NB4 (cell line): ENCODE measurements around the gene CABLES1.
"Not testable (repeated sequence)": the region's sequence is repeated elsewhere in the genome, so short reads cannot be mapped to it uniquely, and the experiment has no call there.

Source experiments
- DNase-seq: peaks from one replicate; pipeline ENCODE4 v3.0.0; 2010; ENCODE audit warnings: low read depth
- H3K4me3 ChIP-seq: one replicate; pipeline ENCODE4 v1.5.1; 2011; ENCODE audit warnings: mild to moderate bottlenecking, low read depth, low read length, moderate library complexity
- MYC ChIP-seq: IDR thresholded peaks from 2 replicates; pipeline ENCODE4 v1.6.1; 2011; ENCODE audit warnings: low read depth, low read length
- POLR2A ChIP-seq: IDR thresholded peaks from 2 replicates; pipeline ENCODE4 v1.6.1; 2011; ENCODE audit warnings: mild to moderate bottlenecking; ENCODE audit not compliant: insufficient read length; ENCODE audit errors: extremely low read depth
- TF ChIP-seq, protein P1 (sequence below): IDR thresholded peaks from one replicate; pipeline ENCODE4 v1.5.1; 2012; ENCODE audit warnings: low read depth, low read length
- TF ChIP-seq, protein P2 (sequence below): IDR thresholded peaks from 2 replicates; pipeline ENCODE4 v1.6.1; 2011; ENCODE audit warnings: low read depth, low read length

Gene CABLES1

DNA sequence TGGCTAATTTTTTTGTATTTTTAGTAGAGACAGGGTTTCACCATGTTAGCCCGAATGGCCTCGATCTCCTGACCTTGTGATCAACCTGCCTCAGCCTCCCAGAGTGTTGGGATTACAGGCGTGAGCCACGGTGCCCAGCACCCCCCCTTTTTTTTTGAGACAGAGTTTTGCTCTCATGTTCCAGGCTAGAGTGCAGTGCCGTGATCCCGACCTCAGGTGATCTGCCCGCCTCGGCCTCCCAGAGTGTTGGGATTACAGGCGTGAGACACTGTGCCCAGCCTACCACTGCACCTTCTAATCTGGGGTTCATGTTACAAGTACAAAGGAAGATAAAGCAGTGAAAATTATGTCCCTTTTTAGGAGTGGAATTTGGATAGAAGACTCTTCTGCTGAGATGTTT is 41.5 kb upstream of the CABLES1 start:
- no peak overlapping the region for H3K4me3 ChIP-seq
- TF ChIP-seq, protein P1, sequence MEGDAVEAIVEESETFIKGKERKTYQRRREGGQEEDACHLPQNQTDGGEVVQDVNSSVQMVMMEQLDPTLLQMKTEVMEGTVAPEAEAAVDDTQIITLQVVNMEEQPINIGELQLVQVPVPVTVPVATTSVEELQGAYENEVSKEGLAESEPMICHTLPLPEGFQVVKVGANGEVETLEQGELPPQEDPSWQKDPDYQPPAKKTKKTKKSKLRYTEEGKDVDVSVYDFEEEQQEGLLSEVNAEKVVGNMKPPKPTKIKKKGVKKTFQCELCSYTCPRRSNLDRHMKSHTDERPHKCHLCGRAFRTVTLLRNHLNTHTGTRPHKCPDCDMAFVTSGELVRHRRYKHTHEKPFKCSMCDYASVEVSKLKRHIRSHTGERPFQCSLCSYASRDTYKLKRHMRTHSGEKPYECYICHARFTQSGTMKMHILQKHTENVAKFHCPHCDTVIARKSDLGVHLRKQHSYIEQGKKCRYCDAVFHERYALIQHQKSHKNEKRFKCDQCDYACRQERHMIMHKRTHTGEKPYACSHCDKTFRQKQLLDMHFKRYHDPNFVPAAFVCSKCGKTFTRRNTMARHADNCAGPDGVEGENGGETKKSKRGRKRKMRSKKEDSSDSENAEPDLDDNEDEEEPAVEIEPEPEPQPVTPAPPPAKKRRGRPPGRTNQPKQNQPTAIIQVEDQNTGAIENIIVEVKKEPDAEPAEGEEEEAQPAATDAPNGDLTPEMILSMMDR, result no peak
- no peak for TF ChIP-seq POLR2A
- TF ChIP-seq MYC, result no peak
- no peak for DNase-seq

DNA sequence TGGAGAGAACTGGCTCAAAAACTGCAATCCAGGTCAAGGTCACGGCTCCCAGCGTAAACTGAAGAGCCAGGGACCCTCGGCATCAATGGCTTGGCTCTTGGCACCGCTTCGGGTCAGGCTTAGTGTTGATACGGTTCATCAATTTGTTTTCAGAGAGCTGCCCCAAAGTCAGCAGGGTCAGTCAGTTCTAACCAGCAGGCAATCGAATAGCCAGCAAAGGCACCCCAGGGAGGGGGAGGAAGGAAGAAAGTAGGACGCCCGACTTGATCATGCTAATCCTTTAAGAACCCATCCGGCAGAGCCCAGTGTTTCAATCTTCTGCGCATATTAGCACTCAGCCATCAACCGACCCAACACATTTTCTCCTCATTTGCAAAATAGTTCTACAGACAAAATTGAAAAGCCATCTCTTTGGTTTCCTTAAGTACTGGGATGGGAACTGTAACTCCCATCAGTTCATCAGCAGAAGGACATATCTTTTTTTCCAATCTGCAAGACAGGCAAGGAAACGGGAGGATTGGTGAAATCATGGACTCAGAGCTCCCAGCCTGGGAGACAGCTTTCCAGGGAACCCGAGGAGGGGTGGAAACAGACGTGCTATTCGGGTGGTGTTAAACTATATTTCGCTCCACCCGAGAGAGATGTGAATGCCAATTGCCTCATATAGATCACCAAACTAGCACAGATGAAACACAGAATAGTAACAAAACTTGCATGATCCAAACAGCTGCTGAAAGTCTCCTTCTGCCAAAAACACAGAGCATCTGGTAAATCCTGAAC is 40.7 kb upstream of the CABLES1 start:
- no peak overlapping the region for H3K4me3 ChIP-seq
- DNase-seq, result no peak
- TF ChIP-seq, protein P2, sequence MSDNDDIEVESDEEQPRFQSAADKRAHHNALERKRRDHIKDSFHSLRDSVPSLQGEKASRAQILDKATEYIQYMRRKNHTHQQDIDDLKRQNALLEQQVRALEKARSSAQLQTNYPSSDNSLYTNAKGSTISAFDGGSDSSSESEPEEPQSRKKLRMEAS, result no peak
- TF ChIP-seq MYC (no peak), POLR2A (no peak)
- TF ChIP-seq, protein P1, result no peak

DNA sequence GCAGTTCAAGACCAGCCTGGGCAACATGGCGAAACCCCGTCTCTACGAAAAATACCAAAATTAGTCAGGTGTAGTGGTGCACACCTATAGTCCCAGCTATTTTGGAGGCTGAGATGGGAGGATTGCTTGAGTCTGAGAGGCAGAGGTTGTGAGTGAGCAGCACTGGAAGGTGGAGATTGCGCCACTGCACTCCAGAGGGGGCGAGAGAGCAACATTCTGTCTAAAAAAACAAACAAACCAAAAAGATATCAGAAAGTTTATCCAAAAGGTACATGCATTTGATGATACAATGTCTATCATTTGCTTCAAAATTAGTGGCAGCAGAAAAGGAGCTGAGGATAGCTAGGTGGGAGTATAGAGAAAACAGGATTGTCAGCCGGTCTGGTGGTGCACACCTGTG is 39.8 kb upstream of the CABLES1 start:
- TF ChIP-seq MYC (no peak), POLR2A (no peak)
- TF ChIP-seq, protein P2, result no peak
- TF ChIP-seq, protein P1, result no peak

DNA sequence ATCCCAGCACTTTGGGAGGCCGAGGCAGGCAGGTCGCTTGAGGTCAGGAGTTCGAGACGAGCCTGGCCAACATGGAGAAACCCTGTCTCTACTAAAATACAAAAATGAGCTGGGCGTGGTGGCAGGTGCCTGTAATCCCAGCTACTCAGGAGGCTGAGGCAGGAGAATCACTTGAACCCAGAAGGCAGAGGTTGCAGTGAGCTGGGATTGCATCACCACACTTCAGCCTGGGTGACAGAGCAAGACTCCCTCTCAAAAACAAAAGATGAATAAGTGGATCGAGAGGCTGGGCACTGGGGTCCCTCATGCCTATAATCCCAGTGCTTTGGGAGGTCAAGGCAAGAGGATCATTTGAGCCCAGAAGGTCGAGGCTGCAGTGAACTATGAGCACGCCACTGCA is 38.3 kb upstream of the CABLES1 start:
- not testable (repeated sequence) for DNase-seq, H3K4me3 ChIP-seq

More for the DNA sequence above, 39.8 kb upstream of the CABLES1 start:
- no peak overlapping the region for H3K4me3 ChIP-seq
- no peak for DNase-seq

DNA sequence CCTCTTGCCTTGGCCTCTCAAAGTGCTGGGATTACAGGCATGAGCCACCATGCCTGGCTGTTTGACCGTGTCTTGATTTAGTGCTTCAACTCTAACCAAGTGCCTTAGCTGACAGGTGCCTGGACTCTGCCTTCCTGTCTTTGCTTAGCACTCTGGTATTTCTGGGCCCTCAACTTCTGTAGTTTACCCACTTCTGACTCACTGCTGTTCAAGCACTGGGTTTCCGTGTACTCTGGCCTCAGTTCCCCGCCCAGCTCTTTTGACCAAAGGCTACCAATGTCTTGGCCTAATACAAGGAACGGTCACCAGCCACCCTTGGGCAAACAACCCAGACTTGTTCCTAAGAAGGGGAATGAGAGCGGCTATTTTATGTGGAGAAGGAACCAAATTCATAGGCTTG is 35.7 kb upstream of the CABLES1 start:
- no peak for DNase-seq
- TF ChIP-seq MYC, result no peak
- TF ChIP-seq, protein P1, result no peak
- no peak for TF ChIP-seq POLR2A
- no peak overlapping the region for H3K4me3 ChIP-seq

DNA sequence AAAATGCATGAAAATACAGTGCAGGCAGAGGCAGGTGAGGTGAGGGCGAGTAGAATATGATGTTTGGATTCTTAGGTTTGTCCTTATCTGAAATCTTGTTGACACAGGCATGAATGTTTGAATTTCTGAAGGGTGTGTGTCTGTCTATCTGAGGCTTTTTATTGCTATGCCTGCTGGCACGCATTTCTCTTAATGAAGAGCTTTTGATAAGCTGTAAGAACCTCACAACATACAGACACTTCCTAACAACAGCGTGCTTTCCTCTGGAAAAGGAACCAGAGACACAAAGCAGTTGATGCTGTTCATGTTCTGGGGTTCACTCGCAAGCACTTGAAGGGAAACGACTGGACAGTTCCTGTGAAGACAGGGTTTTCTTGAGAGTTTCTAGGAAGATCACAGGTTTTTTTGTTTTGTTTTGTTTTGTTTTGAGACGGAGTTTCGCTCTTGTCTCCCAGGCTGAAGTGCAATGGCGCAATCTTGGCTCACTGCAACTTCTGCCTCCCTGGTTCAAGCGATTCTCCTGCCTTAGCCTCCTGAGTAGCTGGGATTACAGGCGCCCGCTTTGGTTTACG is 33.3 kb upstream of the CABLES1 start:
- TF ChIP-seq MYC, result no peak
- H3K4me3 ChIP-seq, result no peak overlapping the region
- DNase-seq, result no peak

DNA sequence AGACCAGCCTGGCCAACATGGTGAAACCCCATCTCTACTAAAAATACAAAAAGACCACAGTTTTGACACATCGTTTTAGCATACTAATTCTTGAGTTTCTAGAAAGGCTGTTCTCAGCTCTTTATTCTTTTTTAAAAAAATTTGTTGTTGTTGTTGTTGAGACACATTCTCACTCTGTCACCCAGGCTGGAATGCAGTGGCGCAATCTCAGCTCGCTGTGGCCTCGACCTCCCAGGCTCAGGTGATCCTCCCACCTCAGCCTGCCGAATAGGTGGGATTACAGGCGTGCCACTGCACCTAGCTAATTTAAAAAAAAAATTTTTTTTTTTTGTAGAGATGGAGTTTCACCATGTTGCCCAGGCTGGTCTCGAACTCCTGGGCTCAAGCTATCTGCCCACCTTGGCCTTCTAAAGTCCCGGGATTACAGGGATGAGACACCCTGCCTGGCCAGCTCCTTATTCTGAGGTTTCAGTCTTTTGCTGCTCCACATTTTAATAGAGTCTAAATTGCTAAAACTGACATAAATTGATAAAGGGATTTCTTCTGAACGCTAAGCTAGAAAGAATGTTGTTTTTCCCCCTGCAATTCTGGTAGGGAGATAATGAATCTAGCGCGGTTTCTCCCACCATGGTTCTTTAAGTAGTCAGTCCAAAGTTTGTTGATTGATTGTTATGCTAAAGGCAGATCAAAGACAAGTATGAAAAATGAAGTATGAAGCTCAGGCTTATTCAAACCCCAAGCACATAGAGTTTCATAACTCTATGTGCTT is 32.6 kb upstream of the CABLES1 start:
- H3K4me3 ChIP-seq, result no peak overlapping the region
- TF ChIP-seq MYC, result no peak
- TF ChIP-seq, protein P1, result no peak
- TF ChIP-seq, protein P2, result no peak
- no peak for TF ChIP-seq POLR2A
- no peak for DNase-seq
